Panc1 (cell line): Measurements from ENCODE around the gene KIAA1671. TPM values are rescaled to one million over a fixed set of nuclear protein-coding genes. Genes with fewer than 3 reads are reported as not detected.
A peak's percentile ranks its signal among the peaks of the same experiment; 100 is the strongest.

Source experiments
- ATAC-seq: fragments of 200-7000 bp; cut with Tn5 transposase; 2 replicates; pipeline ENCODE4 v1.9.1; 2020; ENCODE audit warnings: mild to moderate bottlenecking, moderate library complexity
- BruUV-seq: library from RNA; stranded (reverse); fragments of 400-500 nt; replicated peaks from 2 replicates; lab custom pipeline; 2021; lab: Mats Ljungman, UMichigan
- CTCF ChIA-PET: fragments of 300-600 bp; sonication (Branson Sonifier 250); formaldehyde crosslinking; loops from one replicate; lab custom pipeline; 2022; ENCODE audit warnings: antibody characterized with exemption; lab: Charles Lee
- POLR2A ChIA-PET: fragments of 300-600 bp; sonication (Branson Sonifier 250); formaldehyde crosslinking; loops from one replicate; lab custom pipeline; 2022; ENCODE audit warnings: antibody characterized with exemption; lab: Charles Lee
- DNase-seq: peaks from one replicate; pipeline ENCODE4 v3.0.0-alpha.2; 2010; ENCODE audit warnings: low read depth, low spot score
- H3K27ac ChIP-seq: 2 replicates; pipeline ENCODE4 v1.5.1; 2011; ENCODE audit warnings: mild to moderate bottlenecking, low read length, inconsistent platforms
- H3K27me3 ChIP-seq: fragments of 200-500 bp; sonication (Bioruptor generic); 2 replicates; pipeline ENCODE4 v1.6.0; 2014; ENCODE audit warnings: low read length, inconsistent platforms; ENCODE audit not compliant: control insufficient read depth, insufficient read depth
- H3K36me3 ChIP-seq: fragments of 200-500 bp; sonication (Bioruptor generic); 2 replicates; pipeline ENCODE4 v1.5.1; 2014; ENCODE audit warnings: inconsistent platforms, mild to moderate bottlenecking, low read length, moderate library complexity; ENCODE audit not compliant: control insufficient read depth, insufficient read depth
- H3K4me1 ChIP-seq: 2 replicates; pipeline ENCODE4 v1.5.1; 2011; ENCODE audit warnings: inconsistent platforms, mild to moderate bottlenecking, low read length, moderate library complexity; ENCODE audit not compliant: control insufficient read depth, insufficient read depth
- H3K4me3 ChIP-seq, 2 experiments: 2 replicates each; pipeline ENCODE4 v1.5.1; 2011 to 2012; ENCODE audit warnings: low read depth in 2 of 2, low read length in 2 of 2, mild to moderate bottlenecking in 2 of 2, inconsistent platforms in 1 of 2, moderate library complexity in 1 of 2
- H3K9me3 ChIP-seq: fragments of 200-500 bp; sonication (Bioruptor generic); 2 replicates; pipeline ENCODE4 v1.5.1; 2014; ENCODE audit warnings: low read depth, mild to moderate bottlenecking, inconsistent platforms, low read length, moderate library complexity; ENCODE audit not compliant: control insufficient read depth, insufficient read depth
- CTCF ChIP-seq: fragments of 450-650 bp; IDR thresholded peaks from 2 replicates; pipeline ENCODE4 v1.5.1; 2017; ENCODE audit warnings: mild to moderate bottlenecking
- POLR2AphosphoS5 ChIP-seq: IDR thresholded peaks from 2 replicates; pipeline ENCODE4 v1.6.1; 2012; ENCODE audit warnings: mild to moderate bottlenecking, low read depth, low read length, moderate library complexity
- REST ChIP-seq, 2 experiments: IDR thresholded peaks; 2 replicates each; pipeline ENCODE4 v1.6.1; 2011 to 2012; ENCODE audit warnings: low read depth in 2 of 2, control low read depth in 1 of 2, low read length in 1 of 2, mild to moderate bottlenecking in 1 of 2, moderate library complexity in 1 of 2; ENCODE audit not compliant: insufficient read depth in 1 of 2
- SIN3A ChIP-seq: IDR thresholded peaks from 2 replicates; pipeline ENCODE4 v1.6.1; 2012; ENCODE audit warnings: low read depth, mild to moderate bottlenecking, low read length, moderate library complexity, borderline replicate concordance; ENCODE audit not compliant: insufficient read depth
- TCF7L2 ChIP-seq: IDR thresholded peaks from 2 replicates; pipeline ENCODE4 v1.6.1; 2011; ENCODE audit warnings: mild to moderate bottlenecking, low read depth, low read length, inconsistent platforms
- in situ Hi-C: cut with HindIII; loops from 2 replicates; pipeline ENCODE4 v1.10.0; 2016; ENCODE audit warnings: low sequenced_read_pairs, low pct_unique_long_range_greater_than_20kb
- intact Hi-C: fragments of 100-400 bp; cut with micrococcal nuclease; formaldehyde crosslinking; loops from one replicate; pipeline ENCODE4 v1.10.0; 2022; ENCODE audit not compliant: unreplicated experiment
- total RNA-seq: library from RNA; stranded (reverse); gene quantifications from one replicate; pipeline ENCODE4 v1.2.1, GENCODE V29; 2021; ENCODE audit not compliant: unreplicated experiment

The KIAA1671 gene
- total RNA-seq, 1 experiment from 2014 or later: 48.1 TPM

- Histone ChIP-seq H3K27me3 (no peaks in the 10 kb centered on the region), H3K4me1 (no peaks in the 10 kb centered on the region), H3K9me3 (no peaks in the 10 kb centered on the region), H3K4me3 (no peak overlapping the region), H3K36me3 (no peaks in the 10 kb centered on the region; the same call in 1 of the 2 replicates), H3K27ac (no peak overlapping the region)
- in situ Hi-C loops (no loop called here), intact Hi-C loops (no loop called here)
- no peak for TF ChIP-seq TCF7L2
- peak; percentile 86 to 87 for TF ChIP-seq REST (IDR thresholded peaks at IDR 0.05; ENCODE audit: insufficient read depth in 1 of 2, low read depth in 2 of 2, low read length in 1 of 2)
- no peak for TF ChIP-seq POLR2AphosphoS5
- no peak for TF ChIP-seq SIN3A
- TF ChIP-seq CTCF: no peak
- ChIA-PET POLR2A (interaction anchor here (0.6 kb wide), 1 partner anchor 9 kb away, joined by 3 read pairs; no protein-coding TSS in a partner anchor), CTCF (no interaction called here)
- DNase-seq: no peak
- no peak for ATAC-seq
- no TSS peak for BruUV-seq
Observed at GRCh38 chr22:25193548-25193947, 241.0 kb downstream of the KIAA1671 start.

- ATAC-seq: no peak
- H3K27ac ChIP-seq: no peak overlapping the region
- no peaks in the 10 kb centered on the region for H3K4me1 ChIP-seq
- H3K4me3 ChIP-seq: no peak overlapping the region
- H3K9me3 ChIP-seq: no peaks in the 10 kb centered on the region
- intact Hi-C loops (no loop called here), in situ Hi-C loops (no loop called here)
- ChIA-PET CTCF (no interaction called here), POLR2A (no interaction called here)
- DNase-seq: no peak
- no peaks in the 10 kb centered on the region; the same call in 1 of the 2 replicates for H3K36me3 ChIP-seq
- no peaks in the 10 kb centered on the region for H3K27me3 ChIP-seq
- no TSS peak for BruUV-seq
- no peak for TF ChIP-seq SIN3A
- no peak for TF ChIP-seq TCF7L2
- no peak for TF ChIP-seq REST (IDR thresholded peaks at IDR 0.05; ENCODE audit: insufficient read depth in 1 of 2, low read depth in 2 of 2, low read length in 1 of 2)
- no peak for TF ChIP-seq CTCF
Observed at GRCh38 chr22:25196326-25196725, 243.8 kb downstream of the KIAA1671 start.
